Right renal cortex interstitium (tissue), 3 donors: ENCODE data around the gene ANXA7. TPM values are rescaled to one million over a fixed set of nuclear protein-coding genes. Genes with fewer than 3 reads are reported as not detected.
"Not testable (repeated sequence)": the region's sequence is repeated elsewhere in the genome, so short reads cannot be mapped to it uniquely, and the experiment has no call there.

Experiments
- DNase-seq, 3 donors: peaks; one replicate each; pipeline ENCODE4 v3.0.0-alpha.2; 2013; ENCODE audit warnings: low read depth in 3 of 3, low spot score in 2 of 3
- polyA plus RNA-seq, 3 donors: library from polyadenylated mRNA; unstranded; fragments of 120-200 nt; gene quantifications; one replicate each; pipeline ENCODE4 v1.2.1, GENCODE V29; 2013; ENCODE audit not compliant: insufficient read length in 3 of 3

ANXA7 gene
- polyA plus RNA-seq, 3 donors = 95.7 to 103 (median 99.3) TPM

DNA sequence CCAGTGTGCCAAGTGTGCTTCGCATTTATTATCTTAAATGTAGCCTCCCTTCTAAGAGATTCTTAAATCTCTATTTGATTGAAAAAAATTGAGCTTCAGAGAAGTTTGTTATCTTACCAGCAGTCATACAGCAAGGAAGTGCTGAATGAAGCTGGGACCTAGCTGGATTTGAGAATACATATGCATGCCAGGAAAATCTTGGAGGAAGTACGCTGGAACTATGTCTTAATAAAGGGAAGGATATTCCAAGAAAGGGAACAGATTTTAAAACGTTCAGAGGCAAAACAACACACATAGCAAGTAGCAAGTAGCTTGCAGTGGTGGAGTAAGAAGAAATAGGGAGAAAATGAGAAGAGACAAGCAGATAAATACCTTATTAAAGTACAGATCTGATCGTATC lies 56.7 kb downstream of the ANXA7 start:
- no peak for DNase-seq

DNA sequence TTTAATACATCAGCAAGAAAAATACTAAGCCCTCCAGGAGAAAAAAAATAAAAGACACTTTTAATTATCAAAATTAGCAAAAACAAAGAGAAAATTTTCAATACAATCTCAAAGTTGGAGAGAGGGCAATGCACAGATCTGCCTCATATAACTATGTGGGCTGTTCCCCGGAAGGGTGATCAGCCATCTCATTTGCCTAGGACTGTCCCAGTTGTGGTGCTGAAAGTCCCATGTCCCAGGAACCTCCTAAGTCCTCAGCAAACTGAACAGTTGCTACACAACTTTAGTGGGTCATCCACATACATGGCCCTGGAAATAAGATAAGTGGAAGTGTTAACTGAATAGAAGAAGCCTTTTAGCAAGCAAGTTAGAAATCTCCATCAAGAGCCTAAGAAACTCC lies 69.6 kb downstream of the ANXA7 start:
- DNase-seq = no peak

DNA sequence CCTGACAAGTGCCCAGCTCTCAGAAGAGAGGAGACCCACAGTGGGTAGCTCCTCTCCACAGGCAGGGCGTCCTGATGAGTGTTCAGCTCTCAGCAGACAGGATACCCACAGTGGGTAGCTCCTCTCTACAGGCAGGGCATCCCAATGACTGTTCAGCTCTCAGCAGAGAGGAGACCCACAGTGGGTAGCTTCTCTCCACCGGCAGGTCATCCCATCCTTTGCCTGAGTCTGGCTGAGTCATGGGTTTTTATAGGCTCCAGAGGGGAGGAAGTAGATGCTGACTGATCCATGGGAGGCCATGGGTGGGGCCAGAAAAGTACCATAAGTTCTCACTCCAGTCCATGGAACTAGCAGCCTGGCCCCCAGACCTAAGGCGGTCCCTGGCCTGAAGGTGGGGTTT lies 73.7 kb downstream of the ANXA7 start:
- DNase-seq = no peak

DNA sequence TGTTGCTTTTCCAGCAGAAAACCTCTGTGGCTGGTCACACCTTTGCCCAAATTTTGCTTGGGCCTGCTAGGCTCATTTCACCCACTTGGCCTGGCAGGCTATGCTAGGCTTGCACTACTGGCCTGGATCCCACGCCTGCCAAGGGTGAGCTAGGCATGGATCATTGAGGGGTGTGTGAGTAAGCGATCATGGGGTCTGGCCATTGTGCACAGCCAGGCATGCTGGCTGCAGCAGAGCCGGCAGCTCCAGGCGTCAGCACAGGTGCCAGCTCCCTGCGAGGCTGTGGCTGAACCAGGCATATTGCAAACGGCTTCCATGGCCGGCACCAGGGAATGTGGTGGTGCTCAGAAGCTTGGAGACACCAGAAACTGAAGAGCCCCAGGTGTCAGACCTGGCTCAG lies 74.4 kb downstream of the ANXA7 start:
- DNase-seq = no peak

DNA sequence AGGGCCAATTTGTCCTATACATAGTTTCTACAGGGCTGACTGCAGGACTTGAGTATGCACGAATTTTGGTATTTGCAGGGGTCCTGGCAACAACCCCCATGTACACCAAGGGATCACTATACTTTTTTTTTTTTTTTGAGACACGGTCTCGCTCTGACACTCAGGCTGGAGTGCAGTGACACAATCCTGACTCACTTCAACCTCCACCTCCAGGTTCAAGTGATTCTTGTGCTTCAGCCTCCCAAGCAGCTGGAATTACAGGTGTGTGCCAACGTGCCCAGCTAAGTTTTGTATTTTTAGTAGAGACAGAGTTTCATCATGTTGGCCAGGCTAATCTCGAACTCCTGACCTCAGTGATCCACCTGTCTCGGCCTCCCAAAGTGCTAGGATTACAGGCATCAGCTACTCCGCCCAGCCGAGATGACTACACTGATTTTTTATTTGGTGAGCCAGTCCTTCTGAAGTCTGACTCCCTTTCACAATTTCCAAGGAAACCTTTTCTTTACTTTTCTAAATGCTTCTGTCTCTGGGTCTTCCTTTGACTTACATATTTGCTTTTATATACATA lies 75.0 kb downstream of the ANXA7 start:
- DNase-seq = no peak

DNA sequence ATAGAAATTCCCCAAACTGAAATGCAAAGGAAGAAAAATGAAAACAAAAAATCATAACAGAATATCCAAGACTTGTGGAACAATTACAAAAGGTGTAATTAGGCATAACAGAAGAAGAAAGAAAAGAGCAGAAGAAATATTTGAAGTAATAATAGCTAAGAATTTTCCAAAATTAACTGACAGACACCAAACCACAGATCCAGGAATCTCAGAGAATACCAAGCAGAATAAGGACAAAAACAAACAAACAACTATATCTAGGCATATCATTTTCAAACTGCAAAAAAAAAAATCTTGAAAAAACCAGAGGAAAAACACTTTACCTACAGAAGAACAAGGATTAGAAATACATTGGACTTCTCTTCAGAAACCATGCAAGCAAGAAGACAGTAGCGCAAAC lies 80.7 kb downstream of the ANXA7 start:
- DNase-seq = no peak

DNA sequence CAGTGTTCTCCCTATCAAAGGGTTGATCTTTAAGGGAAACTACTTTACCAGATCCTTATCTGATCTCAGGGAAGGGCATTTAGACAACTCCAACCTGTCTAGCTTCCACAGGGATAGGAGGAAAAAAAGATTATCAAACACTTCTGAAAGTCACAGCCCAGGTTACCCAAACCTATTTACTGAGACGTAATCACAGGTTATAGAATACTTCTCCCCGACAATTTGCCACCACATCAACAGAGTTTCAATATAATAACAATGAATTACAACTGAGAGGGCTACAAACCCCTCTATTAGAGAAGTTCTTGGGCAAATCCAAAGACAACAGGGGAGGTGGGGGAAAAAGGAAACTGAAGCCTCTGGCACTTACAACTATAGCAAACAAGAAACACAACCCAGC lies 81.5 kb downstream of the ANXA7 start:
- DNase-seq = no peak

DNA sequence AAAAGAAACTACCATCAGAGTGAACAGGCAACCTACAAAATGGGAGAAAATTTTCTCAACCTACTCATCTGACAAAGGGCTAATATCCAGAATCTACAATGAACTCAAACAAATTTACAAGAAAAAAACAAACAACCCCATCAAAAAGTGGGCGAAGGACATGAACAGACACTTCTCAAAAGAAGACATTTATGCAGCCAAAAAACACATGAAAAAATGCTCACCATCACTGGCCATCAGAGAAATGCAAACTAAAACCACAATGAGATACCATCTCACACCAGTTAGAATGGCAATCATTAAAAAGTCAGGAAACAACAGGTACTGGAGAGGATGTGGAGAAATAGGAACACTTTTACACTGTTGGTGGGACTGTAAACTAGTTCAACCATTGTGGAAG lies 85.3 kb downstream of the ANXA7 start:
- DNase-seq = not testable (repeated sequence)

DNA sequence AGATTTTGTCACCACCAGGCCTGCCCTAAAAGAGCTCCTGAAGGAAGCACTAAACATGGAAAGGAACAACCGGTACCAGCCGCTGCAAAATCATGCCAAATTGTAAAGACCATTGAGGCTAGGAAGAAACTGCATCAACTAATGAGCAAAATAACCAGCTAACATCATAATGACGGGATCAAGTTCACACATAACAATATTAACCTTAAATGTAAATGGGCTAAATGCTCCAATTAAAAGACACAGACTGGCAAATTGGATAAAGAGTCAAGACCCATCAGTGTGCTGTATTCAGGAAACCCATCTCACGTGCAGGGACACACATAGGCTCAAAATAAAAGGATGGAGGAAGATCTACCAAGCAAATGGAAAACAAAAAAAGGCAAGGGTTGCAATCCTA lies 88.6 kb downstream of the ANXA7 start:
- not testable (repeated sequence) for DNase-seq

Other genes starting within 250 kb of the ANXA7 start
- gene ECD, start 246.1 kb downstream of the ANXA7 start, polyA plus RNA-seq = 10 to 100 TPM; 38.8 to 42.6 (median 41.3) TPM
- gene FAM149B1, start 245.9 kb downstream of the ANXA7 start, polyA plus RNA-seq = 10 to 100 TPM; 41.3 to 45.1 (median 41.4) TPM
- gene DNAJC9, start 166.8 kb downstream of the ANXA7 start, polyA plus RNA-seq = 10 to 100 TPM; 27.4 to 34.2 (median 33.6) TPM
- 10 to 100 TPM; 73.1 to 80.8 (median 80.3) TPM for gene MRPS16, start 161.4 kb downstream of the ANXA7 start, polyA plus RNA-seq
- 10 to 100 TPM; 12.0 to 14.1 (median 12.4) TPM for gene CFAP70, start 55.2 kb downstream of the ANXA7 start, polyA plus RNA-seq
- 1 to 10 TPM; 1.7 to 1.8 (median 1.8) TPM for gene MSS51, start 19.5 kb upstream of the ANXA7 start, polyA plus RNA-seq
- gene PPP3CB, start 82.0 kb upstream of the ANXA7 start, polyA plus RNA-seq = 10 to 100 TPM; 65.5 to 66.2 (median 66.0) TPM
- gene USP54, start 177.3 kb upstream of the ANXA7 start, polyA plus RNA-seq = 10 to 100 TPM; 35.5 to 40.3 (median 35.8) TPM
- gene MYOZ1, start 227.4 kb upstream of the ANXA7 start, polyA plus RNA-seq = 1 to 10 TPM; 5.0 to 6.3 (median 5.2) TPM
- under 1 TPM; 0.24 to 0.46 (median 0.25) TPM for gene SYNPO2L, start 242.0 kb upstream of the ANXA7 start, polyA plus RNA-seq